ENCODE measurements around the gene ATF7IP2. TPM values are rescaled to one million over a fixed set of nuclear protein-coding genes. Genes with fewer than 3 reads are reported as not detected.

Gene ATF7IP2
- total RNA-seq, 6 experiments from 2014 or later, result 13.0 to 42.8 (median 24.0) TPM

DNA sequence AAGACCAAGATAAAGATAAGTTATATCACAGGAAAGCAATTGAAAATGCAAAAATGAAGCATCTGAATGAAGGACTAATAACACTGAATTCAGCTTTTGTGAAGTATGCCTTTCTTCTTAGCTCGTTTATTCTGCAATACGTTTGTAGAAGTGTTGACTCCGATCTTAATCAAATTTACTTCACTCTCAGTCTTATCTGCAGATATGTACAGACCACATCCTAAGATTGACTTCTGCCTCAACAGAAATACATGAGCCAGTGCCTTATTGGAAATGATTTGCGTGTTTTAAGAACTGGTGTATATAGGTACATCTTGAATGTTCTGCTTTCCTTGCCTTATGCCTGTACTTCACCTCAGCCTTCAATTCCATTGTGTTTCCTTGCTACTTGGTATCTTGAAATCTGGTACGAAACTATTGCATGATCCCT lies 1.3 kb downstream of the ATF7IP2 start:
- WGBS (ENCODE audit: insufficient coverage, low coverage, low lambda C conversion rate, missing lambda C conversion rate), result 24% methylated on average over 5 of the region's 5 CpGs
- TF ChIP-seq POLR2A (IDR thresholded peaks at IDR 0.05), result no peak
- TF ChIP-seq, protein P1, sequence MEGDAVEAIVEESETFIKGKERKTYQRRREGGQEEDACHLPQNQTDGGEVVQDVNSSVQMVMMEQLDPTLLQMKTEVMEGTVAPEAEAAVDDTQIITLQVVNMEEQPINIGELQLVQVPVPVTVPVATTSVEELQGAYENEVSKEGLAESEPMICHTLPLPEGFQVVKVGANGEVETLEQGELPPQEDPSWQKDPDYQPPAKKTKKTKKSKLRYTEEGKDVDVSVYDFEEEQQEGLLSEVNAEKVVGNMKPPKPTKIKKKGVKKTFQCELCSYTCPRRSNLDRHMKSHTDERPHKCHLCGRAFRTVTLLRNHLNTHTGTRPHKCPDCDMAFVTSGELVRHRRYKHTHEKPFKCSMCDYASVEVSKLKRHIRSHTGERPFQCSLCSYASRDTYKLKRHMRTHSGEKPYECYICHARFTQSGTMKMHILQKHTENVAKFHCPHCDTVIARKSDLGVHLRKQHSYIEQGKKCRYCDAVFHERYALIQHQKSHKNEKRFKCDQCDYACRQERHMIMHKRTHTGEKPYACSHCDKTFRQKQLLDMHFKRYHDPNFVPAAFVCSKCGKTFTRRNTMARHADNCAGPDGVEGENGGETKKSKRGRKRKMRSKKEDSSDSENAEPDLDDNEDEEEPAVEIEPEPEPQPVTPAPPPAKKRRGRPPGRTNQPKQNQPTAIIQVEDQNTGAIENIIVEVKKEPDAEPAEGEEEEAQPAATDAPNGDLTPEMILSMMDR (IDR thresholded peaks at IDR 0.05), result no peak
- ATAC-seq (no peak), DNase-seq (no peak)
- H3K27me3 ChIP-seq, result no peaks in the 10 kb centered on the region
- no peaks in the 10 kb centered on the region for H3K36me3 ChIP-seq
- H3K4me3 ChIP-seq, result peak overlapping the region in 2 of 3 donors; percentile 77 to 87
- H3K4me1 ChIP-seq, result peaks cover 0 to 13% (median 6%) of the 10 kb centered on the region in 4 donors
- intact Hi-C loops (cut with DNase I), result no loop called here
- H3K9me3 ChIP-seq, result no peaks in the 10 kb centered on the region
- H3K27ac ChIP-seq, result no peak overlapping the region

DNA sequence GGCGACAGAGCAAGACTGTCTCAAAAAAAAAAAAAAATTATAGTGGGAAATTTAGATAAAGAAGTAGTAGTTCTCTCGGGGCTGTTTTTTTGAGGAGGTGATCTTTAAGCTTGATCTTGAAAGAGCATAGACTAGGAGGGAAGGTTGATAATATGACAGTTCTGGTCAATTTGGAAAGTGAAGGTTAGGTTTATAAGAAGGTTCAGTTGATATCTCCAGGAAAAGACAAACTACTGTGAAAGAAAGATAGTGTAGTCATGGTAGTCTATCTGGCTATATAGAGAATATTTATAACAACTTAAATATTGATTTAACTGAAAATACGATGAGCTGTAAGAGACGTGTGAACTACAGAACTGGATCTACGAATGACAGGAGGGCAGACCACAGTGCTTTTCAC lies 3.1 kb downstream of the ATF7IP2 start:
- H3K36me3 ChIP-seq, result no peaks in the 10 kb centered on the region
- H3K27me3 ChIP-seq, result no peaks in the 10 kb centered on the region
- no peak for DNase-seq
- WGBS (ENCODE audit: insufficient coverage, low coverage, low lambda C conversion rate, missing lambda C conversion rate), result 54% methylated on average over 4 of the region's 5 CpGs
- no peak overlapping the region for H3K27ac ChIP-seq
- ATAC-seq, result no peak
- no peak overlapping the region for H3K4me3 ChIP-seq
- H3K4me1 ChIP-seq, result peaks cover 0 to 13% (median 6%) of the 10 kb centered on the region in 4 donors
- TF ChIP-seq POLR2A (IDR thresholded peaks at IDR 0.05), result no peak
- TF ChIP-seq, protein P1 (IDR thresholded peaks at IDR 0.05), result no peak
- intact Hi-C loops (cut with DNase I), result no loop called here
- no peaks in the 10 kb centered on the region for H3K9me3 ChIP-seq

DNA sequence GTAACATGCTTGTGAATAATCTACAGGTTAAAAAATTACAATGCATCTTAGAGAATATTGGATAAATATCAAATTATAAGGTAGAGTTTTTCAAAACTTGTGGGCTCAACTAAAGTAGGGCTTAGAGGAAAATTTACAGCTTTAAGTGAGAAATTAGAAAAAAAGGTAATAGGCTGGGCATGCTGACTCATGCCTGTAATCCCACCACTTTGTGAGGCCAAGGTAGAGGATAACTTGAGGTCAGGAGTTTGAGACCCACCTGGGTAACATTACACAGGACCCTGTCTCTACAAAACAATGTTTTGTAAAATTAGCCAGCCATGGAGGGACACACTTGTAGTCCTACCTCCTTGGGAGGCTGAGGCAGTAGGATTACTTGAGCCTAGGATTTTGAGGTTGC lies 4.5 kb downstream of the ATF7IP2 start:
- no peaks in the 10 kb centered on the region for H3K27me3 ChIP-seq
- H3K36me3 ChIP-seq, result no peaks in the 10 kb centered on the region
- intact Hi-C loops (cut with DNase I), result no loop called here
- DNase-seq, result no peak
- no peaks in the 10 kb centered on the region for H3K9me3 ChIP-seq
- H3K4me3 ChIP-seq, result no peak overlapping the region
- no peak for ATAC-seq
- peaks cover 0 to 13% (median 6%) of the 10 kb centered on the region in 4 donors for H3K4me1 ChIP-seq
- TF ChIP-seq POLR2A (IDR thresholded peaks at IDR 0.05), result no peak
- TF ChIP-seq, protein P1 (IDR thresholded peaks at IDR 0.05), result no peak
- H3K27ac ChIP-seq, result no peak overlapping the region

DNA sequence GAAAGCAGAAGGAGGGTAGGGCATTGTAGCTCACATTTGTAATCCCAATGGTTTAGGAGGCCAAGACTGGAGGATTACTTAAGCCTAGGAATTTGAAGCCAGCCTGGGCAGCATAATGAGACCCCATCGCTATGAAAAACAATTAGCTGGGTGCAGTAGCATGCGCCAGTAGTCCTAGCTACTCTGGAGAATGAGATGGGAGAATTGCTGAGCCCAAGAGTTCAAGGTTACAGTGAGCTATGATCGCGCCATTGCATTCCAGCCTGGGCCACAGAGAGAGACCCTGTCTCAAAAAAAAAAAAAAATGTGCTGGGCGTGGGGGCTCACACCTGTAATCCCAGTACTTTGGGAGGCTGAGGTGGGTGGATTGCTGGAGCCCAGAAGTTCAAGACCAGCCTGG lies 5.0 kb downstream of the ATF7IP2 start:
- Histone ChIP-seq H3K27me3 (no peaks in the 10 kb centered on the region), H3K4me3 (no peak overlapping the region), H3K4me1 (peaks cover 0 to 13% (median 6%) of the 10 kb centered on the region in 4 donors), H3K36me3 (no peaks in the 10 kb centered on the region), H3K9me3 (no peaks in the 10 kb centered on the region), H3K27ac (no peak overlapping the region)
- ATAC-seq (no peak), DNase-seq (no peak)
- TF ChIP-seq, protein P1 (IDR thresholded peaks at IDR 0.05), result no peak
- no peak for TF ChIP-seq POLR2A (IDR thresholded peaks at IDR 0.05)
- 96% methylated on average over 4 of the region's 5 CpGs for WGBS (ENCODE audit: insufficient coverage, low coverage, low lambda C conversion rate, missing lambda C conversion rate)
- intact Hi-C loops (cut with DNase I), result no loop called here

DNA sequence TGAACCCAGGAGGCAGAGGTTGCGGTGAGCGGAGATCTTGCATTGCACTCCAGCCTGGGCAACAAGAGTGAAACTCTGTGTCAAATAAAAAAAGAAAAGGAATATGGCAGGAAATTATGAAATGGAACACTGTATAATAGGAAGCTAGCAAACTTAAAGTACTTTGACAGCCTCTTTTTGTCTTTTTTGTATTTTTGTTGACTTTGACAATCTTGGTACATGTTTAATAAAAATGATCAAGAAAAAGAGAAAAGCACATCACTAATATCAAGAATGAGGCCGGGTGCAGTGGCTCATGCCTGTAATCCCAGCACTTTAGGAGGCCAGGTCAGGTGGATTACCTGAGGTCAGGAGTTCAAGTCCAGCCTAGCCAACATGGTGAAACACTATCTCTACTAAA lies 5.5 kb downstream of the ATF7IP2 start:
- intact Hi-C loops (cut with DNase I), result no loop called here
- Histone ChIP-seq H3K4me3 (no peak overlapping the region), H3K27ac (no peak overlapping the region), H3K27me3 (no peaks in the 10 kb centered on the region), H3K4me1 (peaks cover 0 to 13% (median 6%) of the 10 kb centered on the region in 4 donors), H3K36me3 (no peaks in the 10 kb centered on the region), H3K9me3 (no peaks in the 10 kb centered on the region)
- no peak for ATAC-seq
- TF ChIP-seq, protein P1 (IDR thresholded peaks at IDR 0.05), result no peak
- TF ChIP-seq POLR2A (IDR thresholded peaks at IDR 0.05), result no peak
- DNase-seq, result no peak
- WGBS (ENCODE audit: insufficient coverage, low coverage, low lambda C conversion rate, missing lambda C conversion rate), result 92% methylated on average over 3 of the region's 3 CpGs
